LHCN-M2 (cell line): Measurements from ENCODE around the gene CHST5. TPM values are rescaled to one million over a fixed set of nuclear protein-coding genes. Genes with fewer than 3 reads are reported as not detected.

ENCODE experiments used
- DNase-seq: peaks from one replicate; pipeline ENCODE4 v3.0.0-alpha.2; 2012; ENCODE audit warnings: low read depth
- total RNA-seq: library from RNA; depleted of rRNA; stranded (reverse); fragments of >200 nt; gene quantifications from 2 replicates; pipeline ENCODE4 v1.2.3, GENCODE V29; 2014

CHST5 gene
- total RNA-seq, 1 experiment from 2014 or later: not detected

GRCh38 chr16:75506107-75506506 lies 29.8 kb downstream of the CHST5 start:
- no peak for DNase-seq

GRCh38 chr16:75503801-75504200 lies 32.1 kb downstream of the CHST5 start:
- DNase-seq: no peak

GRCh38 chr16:75502916-75503605 lies 32.8 kb downstream of the CHST5 start:
- no peak for DNase-seq

- peak; percentile 80 for DNase-seq
Measured at GRCh38 chr16:75501820-75502219, 34.1 kb downstream of the CHST5 start.

- no peak for DNase-seq
Measured at GRCh38 chr16:75501359-75501758, 34.5 kb downstream of the CHST5 start.

- DNase-seq: peak; percentile 42
Measured at GRCh38 chr16:75498605-75499322, 37.1 kb downstream of the CHST5 start.

GRCh38 chr16:75497558-75497957 lies 38.4 kb downstream of the CHST5 start:
- no peak for DNase-seq

- no peak for DNase-seq
Measured at GRCh38 chr16:75495076-75495674, 40.7 kb downstream of the CHST5 start, which contains the start of gene CHST6. Gene CHST6 (minus strand): TSS chr16:75495441. CDS start chr16:75479828, 15,613 bp downstream.

GRCh38 chr16:75494661-75495075 lies 41.2 kb downstream of the CHST5 start:
- no peak for DNase-seq

- no peak for DNase-seq
Measured at GRCh38 chr16:75494184-75494583, 41.7 kb downstream of the CHST5 start.

GRCh38 chr16:75491876-75492275 lies 44.0 kb downstream of the CHST5 start:
- DNase-seq: no peak

GRCh38 chr16:75488322-75488721 lies 47.6 kb downstream of the CHST5 start:
- no peak for DNase-seq

- DNase-seq: peak; percentile 20
Measured at GRCh38 chr16:75486676-75487313, 49.1 kb downstream of the CHST5 start.

GRCh38 chr16:75486014-75486675 lies 49.8 kb downstream of the CHST5 start:
- DNase-seq: peak; percentile 88

- DNase-seq: no peak
Measured at GRCh38 chr16:75485230-75486013, 50.5 kb downstream of the CHST5 start.

- DNase-seq: peak; percentile 34
Measured at GRCh38 chr16:75483222-75483621, 52.7 kb downstream of the CHST5 start.

- no peak for DNase-seq
Measured at GRCh38 chr16:75482434-75483205, 53.3 kb downstream of the CHST5 start.

GRCh38 chr16:75481475-75481874 lies 54.4 kb downstream of the CHST5 start:
- DNase-seq: no peak

- DNase-seq: no peak
Measured at GRCh38 chr16:75479421-75479990, 56.4 kb downstream of the CHST5 start.
